NT2/D1 (cell line): ENCODE data around the gene STOX2.

Source experiments
- DNase-seq: peaks from one replicate; pipeline ENCODE4 v3.0.0-alpha.2; 2011; ENCODE audit warnings: low read depth, low spot score
- H3K27me3 ChIP-seq: 2 replicates; pipeline ENCODE4 v1.6.0; 2011; ENCODE audit warnings: mild to moderate bottlenecking; ENCODE audit not compliant: insufficient read length, insufficient read depth
- H3K36me3 ChIP-seq: 2 replicates; pipeline ENCODE4 v1.6.1; 2011; ENCODE audit warnings: mild to moderate bottlenecking, low read length, mixed read lengths; ENCODE audit not compliant: insufficient read depth, insufficient read length
- H3K4me1 ChIP-seq: 2 replicates; pipeline ENCODE4 v1.5.1; 2011; ENCODE audit not compliant: insufficient read depth, insufficient read length
- H3K4me3 ChIP-seq: 2 replicates; pipeline ENCODE4 v1.5.1; 2011; ENCODE audit warnings: low read depth; ENCODE audit not compliant: insufficient read length
- H3K9ac ChIP-seq: 2 replicates; pipeline ENCODE4 v1.6.0; 2011; ENCODE audit warnings: low read depth; ENCODE audit not compliant: insufficient read length
- H3K9me3 ChIP-seq: 2 replicates; pipeline ENCODE4 v1.5.1; 2011; ENCODE audit warnings: mild to moderate bottlenecking, low read length; ENCODE audit not compliant: insufficient read depth
- SUZ12 ChIP-seq: IDR thresholded peaks from 2 replicates; pipeline ENCODE4 v1.6.1; 2011; ENCODE audit not compliant: insufficient read length, insufficient read depth; ENCODE audit errors: extremely low read depth
- YY1 ChIP-seq: IDR thresholded peaks from 2 replicates; pipeline ENCODE4 v1.6.1; 2011; ENCODE audit not compliant: insufficient read length, insufficient read depth
- ZNF274 ChIP-seq: IDR thresholded peaks from 2 replicates; pipeline ENCODE4 v1.6.1; 2011; ENCODE audit warnings: mild to moderate bottlenecking, low read depth, low read length

Gene STOX2

DNA sequence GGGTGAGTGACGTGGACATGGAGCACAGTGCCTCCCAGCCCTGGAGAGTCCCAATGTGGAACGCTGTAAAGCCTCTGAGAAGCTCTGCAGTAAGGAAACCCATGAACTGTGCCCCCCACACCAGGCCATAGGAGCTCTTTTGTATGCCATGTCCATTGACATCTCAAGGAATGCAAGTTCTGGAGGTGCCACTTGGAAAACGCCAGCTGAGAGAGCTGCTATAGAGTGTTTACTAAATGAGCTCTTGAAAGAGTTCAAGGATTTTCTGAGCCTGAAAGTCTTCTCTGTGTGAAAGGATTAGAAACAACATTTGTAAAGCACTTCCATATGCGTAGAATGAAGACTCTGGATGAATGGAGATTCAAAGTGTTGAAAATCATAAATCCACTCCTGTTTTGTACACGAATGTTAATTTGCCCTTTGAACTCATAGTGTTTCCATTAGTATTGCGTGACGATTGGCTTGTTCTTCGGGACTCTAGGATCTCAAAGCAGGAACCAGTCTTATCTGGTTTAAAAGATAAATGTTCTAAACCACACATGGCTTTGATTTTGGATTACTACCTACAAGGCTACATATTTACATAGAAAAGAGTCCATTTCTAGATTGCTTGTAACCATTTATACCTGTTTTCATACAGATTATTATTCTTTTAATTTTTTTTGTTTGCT lies 41.8 kb upstream of the STOX2 start:
- Histone ChIP-seq H3K27me3 (no peaks in the 10 kb centered on the region), H3K4me3 (no peak overlapping the region), H3K9me3 (no peaks in the 10 kb centered on the region), H3K9ac (no peak overlapping the region), H3K36me3 (no peaks in the 10 kb centered on the region), H3K4me1 (no peaks in the 10 kb centered on the region)
- DNase-seq: no peak
- TF ChIP-seq ZNF274 (no peak), YY1 (no peak), SUZ12 (no peak)

DNA sequence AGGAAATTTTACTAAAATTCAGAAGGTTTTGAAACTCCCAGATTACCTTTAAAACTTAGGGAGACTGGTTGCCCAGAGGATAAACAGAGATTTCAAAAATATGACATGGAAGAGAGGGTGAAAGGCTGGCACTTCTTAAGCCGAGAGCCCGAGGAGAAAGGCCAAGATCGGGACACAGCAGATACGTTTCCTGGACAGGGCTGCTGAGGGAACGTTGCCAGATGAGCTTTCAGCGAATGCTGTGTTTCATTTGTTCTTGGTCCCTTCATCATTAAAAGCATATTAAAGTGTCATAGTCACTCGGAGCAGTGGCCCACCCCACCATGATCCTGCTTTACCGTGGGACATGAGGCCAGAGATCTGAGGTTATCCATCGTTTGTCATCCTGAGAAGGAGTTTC lies 37.9 kb upstream of the STOX2 start:
- Histone ChIP-seq H3K36me3 (no peaks in the 10 kb centered on the region), H3K27me3 (no peaks in the 10 kb centered on the region)
- TF ChIP-seq YY1 (no peak), ZNF274 (no peak), SUZ12 (no peak)

DNA sequence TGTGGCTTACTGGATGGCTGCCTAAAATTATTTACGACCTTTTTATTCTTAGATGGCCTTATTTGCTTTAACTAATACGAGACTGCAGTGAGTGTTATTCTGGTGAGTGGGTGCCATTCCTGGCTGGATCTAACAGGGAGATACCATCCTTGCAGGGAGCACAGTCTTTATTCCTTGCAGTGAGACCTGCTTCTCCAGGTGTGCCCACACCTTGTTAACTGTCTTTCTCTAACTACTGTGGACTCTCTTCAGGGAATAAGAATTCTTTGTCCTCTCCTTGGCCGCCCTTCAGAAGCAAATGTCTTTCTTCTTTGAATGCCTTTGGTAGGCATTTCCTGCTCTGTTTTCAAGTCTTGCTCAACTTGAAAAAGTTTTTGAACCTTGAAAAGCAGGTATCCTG lies 34.1 kb upstream of the STOX2 start:
- no peaks in the 10 kb centered on the region for H3K36me3 ChIP-seq
- no peaks in the 10 kb centered on the region for H3K9me3 ChIP-seq
- DNase-seq: no peak
- H3K4me1 ChIP-seq: no peaks in the 10 kb centered on the region
- no peak overlapping the region for H3K9ac ChIP-seq
- H3K4me3 ChIP-seq: no peak overlapping the region
- TF ChIP-seq ZNF274: no peak
- no peak for TF ChIP-seq YY1
- TF ChIP-seq SUZ12: no peak
- no peaks in the 10 kb centered on the region for H3K27me3 ChIP-seq

More for the DNA sequence above, 37.9 kb upstream of the STOX2 start:
- no peak for DNase-seq
- Histone ChIP-seq H3K4me1 (no peaks in the 10 kb centered on the region), H3K9me3 (no peaks in the 10 kb centered on the region), H3K9ac (no peak overlapping the region), H3K4me3 (no peak overlapping the region)

- Histone ChIP-seq H3K4me1 (no peaks in the 10 kb centered on the region), H3K9me3 (no peaks in the 10 kb centered on the region), H3K36me3 (no peaks in the 10 kb centered on the region), H3K9ac (no peak overlapping the region), H3K4me3 (no peak overlapping the region), H3K27me3 (no peaks in the 10 kb centered on the region)
- no peak for TF ChIP-seq YY1
- TF ChIP-seq SUZ12: no peak
- TF ChIP-seq ZNF274: no peak
- no peak for DNase-seq
Observed at GRCh38 chr4:183871581-183871980, 33.5 kb upstream of the STOX2 start.

DNA sequence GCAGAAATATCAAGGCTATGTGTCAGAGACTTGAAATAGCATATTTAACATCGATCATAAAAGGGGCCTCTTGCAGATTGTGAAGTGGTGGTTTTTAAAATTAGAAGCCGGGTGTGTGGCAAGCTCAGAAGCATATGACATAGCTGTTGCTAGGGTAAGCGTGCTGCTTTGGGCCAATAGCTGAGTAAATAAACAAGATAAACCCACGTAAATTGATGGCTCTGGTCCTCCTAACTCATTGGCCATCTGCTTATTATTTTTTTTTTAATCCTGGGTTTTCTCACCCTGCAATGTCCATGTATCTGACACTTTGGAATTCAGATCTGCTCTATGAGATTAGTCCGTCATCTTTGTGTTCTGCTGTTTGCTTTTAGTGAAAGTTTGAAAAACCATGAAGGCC lies 32.6 kb upstream of the STOX2 start:
- Histone ChIP-seq H3K4me3 (no peak overlapping the region), H3K36me3 (no peaks in the 10 kb centered on the region), H3K4me1 (no peaks in the 10 kb centered on the region), H3K9ac (no peak overlapping the region), H3K27me3 (no peaks in the 10 kb centered on the region), H3K9me3 (no peaks in the 10 kb centered on the region)
- DNase-seq: no peak
- no peak for TF ChIP-seq YY1
- no peak for TF ChIP-seq ZNF274
- TF ChIP-seq SUZ12: no peak

DNA sequence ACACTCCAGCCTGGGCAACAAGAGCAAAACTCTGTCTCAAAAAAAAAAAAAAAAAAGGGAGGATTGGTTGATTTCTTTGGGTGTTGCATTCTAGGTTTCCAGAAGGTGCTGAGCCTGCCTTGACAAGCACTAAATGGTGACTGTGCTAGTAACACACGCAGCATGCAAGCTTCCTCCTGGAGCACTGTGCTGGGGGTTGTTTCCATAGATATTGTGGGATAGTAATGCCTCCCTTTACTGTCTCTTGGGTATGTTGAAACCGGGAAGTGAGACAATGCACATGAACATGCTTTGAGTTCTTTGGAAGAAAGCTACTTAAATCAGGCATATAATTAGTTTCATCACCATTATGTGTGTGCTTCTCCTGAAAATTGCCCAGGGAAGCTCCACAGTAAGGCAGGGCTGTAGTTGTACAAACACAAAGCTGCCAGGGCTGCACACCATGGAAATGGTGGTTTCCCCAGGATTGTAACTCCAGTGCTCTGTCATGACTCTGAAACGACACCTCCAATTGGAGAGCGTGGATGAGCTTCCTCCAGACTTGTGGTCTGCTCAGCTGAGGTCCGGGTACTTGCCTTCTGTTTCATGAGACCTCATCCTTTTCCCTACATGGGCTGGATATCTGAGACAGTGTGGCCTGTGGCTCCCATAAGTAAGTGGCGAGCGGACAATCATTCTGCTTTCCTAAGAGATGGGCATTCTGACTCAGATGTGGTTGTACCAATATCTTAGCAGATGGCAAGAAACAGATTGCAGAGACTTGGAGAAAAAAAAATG lies 31.5 kb upstream of the STOX2 start:
- Histone ChIP-seq H3K36me3 (no peaks in the 10 kb centered on the region), H3K9me3 (no peaks in the 10 kb centered on the region), H3K9ac (no peak overlapping the region), H3K4me1 (no peaks in the 10 kb centered on the region), H3K27me3 (no peaks in the 10 kb centered on the region), H3K4me3 (no peak overlapping the region)
- TF ChIP-seq ZNF274 (no peak), SUZ12 (no peak)
- no peak for DNase-seq

DNA sequence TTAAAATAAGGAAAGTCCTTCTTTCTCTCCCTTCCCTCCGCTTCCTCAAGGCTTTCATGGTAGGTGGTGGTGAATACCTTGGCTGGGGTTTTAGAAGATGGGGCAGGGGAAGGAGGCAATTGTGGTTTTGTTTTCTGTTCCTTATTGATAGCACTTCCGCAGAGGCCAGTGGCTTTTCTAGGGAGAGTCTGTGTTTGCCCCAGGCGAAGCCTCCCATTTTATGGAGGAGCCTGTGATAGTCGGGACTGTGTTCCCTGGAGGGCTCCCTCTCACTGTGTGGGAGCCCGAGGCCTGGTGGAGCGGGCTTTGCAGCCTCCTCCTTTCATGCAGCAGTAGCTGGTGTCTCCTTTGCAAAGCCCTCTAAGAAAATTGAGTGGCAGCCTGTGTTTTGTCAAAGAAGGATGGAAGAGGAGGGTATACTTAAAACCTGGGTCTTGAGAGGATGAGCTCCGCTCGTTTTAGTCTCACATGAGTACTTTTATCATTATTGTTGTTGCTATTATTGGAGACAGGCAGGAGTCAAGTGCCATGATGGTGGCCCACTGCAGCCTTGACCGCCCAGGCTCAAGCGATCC lies 29.8 kb upstream of the STOX2 start:
- Histone ChIP-seq H3K27me3 (no peaks in the 10 kb centered on the region), H3K9me3 (no peaks in the 10 kb centered on the region), H3K9ac (no peak overlapping the region), H3K4me1 (peaks cover 5% of the 10 kb centered on the region), H3K4me3 (no peak overlapping the region), H3K36me3 (no peaks in the 10 kb centered on the region)
- no peak for TF ChIP-seq YY1
- no peak for DNase-seq
